ENCODE results near the gene OSMR.
"Not testable (repeated sequence)": the region's sequence is repeated elsewhere in the genome, so short reads cannot be mapped to it uniquely, and the experiment has no call there.

Gene OSMR

DNA sequence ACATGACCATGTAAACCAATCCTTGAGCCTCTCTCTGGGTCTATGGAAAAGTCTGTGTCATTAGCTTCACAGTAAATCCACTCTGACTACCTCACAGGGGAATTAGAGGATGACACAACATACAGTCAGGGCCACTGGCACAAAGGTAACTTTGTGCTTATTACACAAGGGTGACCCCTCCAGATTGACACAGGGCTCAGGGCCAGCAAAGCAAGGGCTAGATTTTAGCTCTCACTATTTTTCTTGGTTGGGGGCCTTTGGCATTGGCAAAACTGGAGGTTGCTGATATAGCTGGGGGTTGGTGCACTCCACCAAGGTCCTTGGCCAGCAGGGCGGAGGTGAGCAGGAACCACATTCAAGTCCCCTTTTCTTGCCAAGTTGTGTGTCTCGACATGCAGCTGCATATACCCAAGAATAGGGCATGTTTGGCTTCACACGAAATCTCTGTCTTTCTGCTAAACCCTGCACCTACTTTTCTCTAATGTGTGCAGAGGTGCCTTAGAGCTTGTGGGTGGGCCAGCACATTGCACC lies 15.2 kb upstream of the OSMR start:
- no peak for DNase-seq (ENCODE audit: low spot score)
- FAIRE-seq = no peak

DNA sequence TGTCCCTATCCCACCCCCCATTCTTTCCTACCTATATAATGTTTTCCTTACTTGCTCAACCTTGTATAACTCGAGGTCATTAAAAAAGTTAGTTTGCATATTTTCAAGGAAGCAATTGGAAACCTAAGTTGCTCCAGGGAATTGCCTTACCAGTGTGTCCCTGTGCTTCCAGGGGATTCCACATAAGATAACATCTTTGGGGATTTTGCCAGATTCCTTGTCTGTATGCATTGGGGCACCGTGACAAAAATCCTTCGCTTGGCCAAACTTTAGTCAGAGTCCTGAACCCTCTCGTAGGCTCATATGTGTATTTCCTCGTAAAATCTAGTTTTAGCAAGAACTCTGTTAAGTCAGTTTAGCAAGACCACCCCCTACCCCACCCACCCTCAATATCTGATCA lies 14.7 kb upstream of the OSMR start:
- DNase-seq (ENCODE audit: low spot score) (no peak), FAIRE-seq (no peak)

DNA sequence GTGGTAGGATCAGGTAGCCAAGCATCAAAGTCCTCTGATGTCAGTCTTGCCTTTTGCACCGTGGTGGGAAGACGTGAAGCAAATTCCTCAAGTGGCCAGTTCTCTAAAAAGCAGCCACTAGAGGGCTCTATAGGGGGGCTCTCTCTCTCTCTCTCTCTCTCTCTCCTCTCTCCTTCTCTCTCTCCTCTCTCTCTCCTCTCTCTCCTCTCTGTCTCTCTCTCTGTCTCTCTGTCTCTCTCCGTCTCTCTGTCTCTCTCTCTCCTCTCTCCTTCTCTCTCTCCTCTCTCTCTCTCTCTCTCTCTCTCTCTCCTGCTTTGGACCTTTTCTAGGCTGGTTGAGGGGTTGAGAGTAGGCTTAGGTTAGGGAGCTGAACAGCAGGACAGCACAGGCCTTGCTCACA lies 13.9 kb upstream of the OSMR start:
- DNase-seq (ENCODE audit: low spot score) (peak; percentile 27), FAIRE-seq (no peak)

DNA sequence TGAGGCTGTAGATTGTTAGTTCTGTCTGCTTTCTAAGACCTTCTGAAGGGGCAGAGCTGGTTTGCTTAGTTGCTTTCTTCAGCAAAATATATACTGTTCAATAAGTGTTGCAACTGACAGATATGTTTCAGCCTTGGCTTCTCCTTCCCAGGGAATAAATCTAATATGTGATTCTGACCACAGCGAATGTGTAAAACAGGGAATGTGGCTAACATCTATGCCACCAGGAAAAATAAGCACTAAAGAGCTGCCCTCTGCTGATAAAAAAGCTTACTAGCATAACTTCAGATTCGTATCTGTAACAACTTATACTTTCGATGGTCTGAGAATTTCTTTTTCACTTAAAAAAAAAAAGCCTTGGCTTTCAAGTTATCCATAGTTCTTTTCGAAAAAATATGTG lies 13.0 kb upstream of the OSMR start:
- FAIRE-seq (no peak), DNase-seq (ENCODE audit: low spot score) (no peak)

DNA sequence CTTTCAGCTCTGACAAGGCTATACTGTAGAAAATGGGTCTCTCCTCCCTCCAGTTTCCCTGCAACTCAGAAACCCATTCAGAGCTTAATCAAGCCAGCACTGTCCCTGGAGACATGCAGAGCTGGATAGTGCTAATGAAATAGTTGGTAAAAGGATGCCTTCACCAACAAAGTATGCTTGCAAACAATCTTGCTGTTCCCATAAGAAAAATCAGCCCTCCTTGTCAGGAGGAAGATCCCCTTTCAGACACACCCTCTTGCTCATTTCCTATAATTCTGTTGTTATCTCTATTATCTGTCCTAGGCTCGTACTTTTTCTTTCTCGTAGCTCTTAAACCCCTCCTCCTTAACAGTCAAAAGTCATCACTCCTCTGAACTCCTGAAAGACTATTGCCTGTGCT lies 9.9 kb upstream of the OSMR start:
- DNase-seq (ENCODE audit: low spot score) = no peak
- no peak for FAIRE-seq

DNA sequence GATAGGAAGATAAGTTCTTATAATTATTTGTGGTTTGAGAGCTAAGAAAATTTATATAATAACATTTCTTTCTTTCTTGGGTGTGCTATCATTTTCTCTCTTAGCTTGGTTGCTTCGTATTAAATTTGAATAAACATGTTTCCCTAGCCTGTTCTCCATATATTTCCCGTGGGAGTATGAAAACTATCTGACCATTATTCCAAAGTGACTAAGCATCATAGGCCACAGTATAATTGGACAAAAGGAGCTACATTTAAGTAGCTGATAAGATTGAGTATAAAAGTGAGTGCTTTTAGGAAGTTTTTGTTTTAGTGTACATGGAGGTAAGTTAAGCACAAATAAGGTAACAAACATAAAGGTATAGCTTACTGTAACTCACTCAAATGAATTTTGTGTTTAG lies 8.4 kb upstream of the OSMR start:
- FAIRE-seq = peak; percentile 30
- no peak for DNase-seq (ENCODE audit: low spot score)

DNA sequence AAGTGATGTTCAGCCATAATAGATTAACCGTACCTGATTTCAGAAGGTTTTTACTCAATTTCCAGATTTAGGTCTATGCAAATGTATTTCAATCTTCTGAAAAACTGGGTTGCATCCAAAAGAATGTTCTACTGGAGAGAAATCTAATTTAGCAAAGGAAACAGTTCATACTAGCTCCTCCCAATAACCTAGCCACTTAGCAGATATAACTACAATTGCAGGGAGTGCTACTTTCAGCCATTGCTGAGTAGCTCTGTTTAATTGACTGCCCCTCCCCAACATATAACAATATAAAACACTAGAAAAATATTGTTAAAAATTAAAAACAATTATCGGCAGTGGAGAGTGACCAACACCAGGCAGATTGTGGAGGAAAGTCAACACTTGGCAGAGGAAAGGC lies 7.9 kb upstream of the OSMR start:
- FAIRE-seq = no peak
- no peak for DNase-seq (ENCODE audit: low spot score)

DNA sequence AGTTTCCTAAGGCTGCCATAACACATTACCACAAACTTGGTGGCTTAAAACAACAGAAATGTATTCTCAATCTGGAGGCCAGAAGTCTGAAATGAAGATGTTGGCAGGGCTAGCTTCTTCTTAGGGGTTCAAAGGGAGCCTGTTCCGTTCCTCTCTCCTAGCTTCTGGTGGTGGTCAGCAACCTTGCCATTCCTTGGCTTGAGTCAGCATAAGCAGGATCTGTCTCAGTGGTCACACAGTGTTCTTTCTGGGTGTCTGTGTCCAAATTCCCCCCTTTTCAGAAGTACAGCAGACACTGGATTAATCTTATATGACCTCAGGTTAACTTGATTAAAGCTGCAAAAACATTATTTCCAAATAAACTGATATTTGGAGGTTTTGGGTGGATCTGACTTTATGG lies 2.1 kb upstream of the OSMR start:
- FAIRE-seq (no peak), DNase-seq (ENCODE audit: low spot score) (no peak)

DNA sequence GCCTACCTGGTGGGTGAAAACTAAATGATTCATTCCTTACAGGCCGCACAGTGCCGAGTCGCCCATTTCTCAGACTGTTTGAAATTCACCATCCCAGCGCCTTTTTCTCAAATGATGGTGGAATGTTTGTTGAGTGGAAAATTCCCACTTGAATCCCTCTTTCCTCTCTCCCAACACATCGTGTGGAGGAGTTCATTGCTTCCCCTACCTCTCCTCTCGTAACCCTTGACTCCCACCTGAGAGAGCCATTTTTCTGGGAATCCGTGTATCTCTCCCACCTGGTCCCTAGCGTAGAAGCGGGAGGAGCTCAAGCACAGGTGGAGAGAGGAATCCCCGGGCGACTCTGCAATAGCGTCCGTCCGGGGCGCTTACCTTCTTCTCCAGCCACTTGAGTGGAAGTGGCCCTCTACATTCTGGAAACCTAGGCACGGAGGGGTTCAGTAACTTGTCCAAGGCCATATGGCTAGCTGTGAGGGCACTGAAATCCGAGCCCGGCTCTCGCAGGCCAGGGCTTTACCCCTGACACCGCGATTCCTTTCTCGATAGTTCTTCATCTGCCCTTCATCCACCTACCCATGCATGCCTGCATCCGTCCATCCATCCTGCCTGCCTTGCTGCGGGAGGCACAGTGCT lies 683 bp downstream of the OSMR start:
- DNase-seq (ENCODE audit: low spot score) (peak; percentile 29), FAIRE-seq (no peak)

DNA sequence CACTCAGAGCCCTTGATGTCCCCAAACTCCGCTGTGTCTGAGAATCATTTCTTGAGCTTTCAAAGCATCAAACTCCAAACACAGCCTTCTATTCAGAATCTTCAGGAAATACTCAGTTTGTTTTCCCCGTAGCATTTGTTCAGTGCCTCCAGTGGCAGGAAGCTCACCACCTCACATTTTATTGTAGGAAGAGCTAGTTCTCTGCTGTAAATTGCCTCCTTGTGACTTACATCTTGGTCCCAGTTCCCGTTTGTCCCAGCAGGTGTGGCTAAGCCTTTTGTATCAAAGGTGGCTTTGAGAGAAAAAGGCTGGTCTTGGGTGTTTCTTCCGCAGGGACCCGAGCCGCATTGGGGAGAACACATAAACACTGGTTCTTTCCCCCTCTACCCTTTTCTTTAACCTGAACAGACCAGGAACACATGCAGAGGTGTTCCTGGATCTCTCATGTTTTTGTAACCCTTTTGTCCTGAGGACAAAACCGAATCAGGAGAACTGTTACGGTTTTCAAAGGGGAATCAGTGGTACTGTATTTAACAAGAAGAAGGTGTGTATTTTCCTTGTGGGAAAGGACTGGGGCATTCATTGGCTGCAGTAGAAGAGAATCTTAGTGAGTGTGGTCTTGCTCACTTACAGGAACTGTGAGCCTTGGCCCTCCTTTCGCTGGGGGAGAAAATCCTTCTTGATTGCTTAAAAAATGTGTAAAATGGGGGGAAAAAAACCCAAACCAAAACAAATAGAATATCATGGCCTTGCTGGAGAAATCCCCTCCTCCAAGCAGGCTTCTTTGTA lies 1.9 kb downstream of the OSMR start:
- FAIRE-seq = peak; percentile 45
- peak; percentile 46 for DNase-seq (ENCODE audit: low spot score)

DNA sequence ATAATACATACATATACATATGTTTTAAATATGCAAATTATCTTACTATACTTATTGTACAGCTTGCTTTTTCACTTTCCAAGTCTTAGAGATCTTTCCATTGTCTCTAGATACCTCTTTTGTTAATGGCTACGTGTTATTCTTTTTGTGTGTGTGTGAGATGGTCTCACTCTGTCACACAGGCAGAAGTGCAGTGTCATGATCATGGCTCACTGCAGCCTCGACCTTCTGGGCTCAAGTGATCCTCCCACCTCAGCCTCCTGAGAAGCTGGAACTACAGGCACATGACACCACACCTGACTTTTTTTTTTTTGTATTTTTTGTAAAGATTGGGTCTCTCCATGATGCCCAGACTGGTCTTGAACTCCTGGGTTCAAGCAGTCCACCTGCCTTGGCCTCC lies 2.8 kb downstream of the OSMR start:
- FAIRE-seq (no peak), DNase-seq (ENCODE audit: low spot score) (no peak)

DNA sequence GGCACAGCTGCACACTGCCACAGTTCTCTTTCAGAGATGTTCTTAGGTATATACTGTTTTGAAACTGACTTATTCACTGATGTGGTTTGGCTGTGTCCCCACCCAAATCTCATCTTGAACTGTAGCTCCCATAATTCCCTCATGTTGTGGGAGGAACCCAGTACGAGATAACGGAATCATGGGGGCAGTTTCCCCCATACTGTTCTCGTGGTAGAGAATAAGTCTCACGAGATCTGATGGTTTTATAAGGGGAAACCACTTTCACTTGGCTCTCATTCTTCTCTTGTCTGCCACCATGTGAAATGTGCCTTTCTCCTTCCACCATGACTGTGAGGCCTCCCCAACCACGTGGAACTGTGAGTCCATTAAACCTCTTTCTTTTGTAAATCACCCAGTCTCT lies 5.8 kb downstream of the OSMR start:
- not testable (repeated sequence) for FAIRE-seq; DNase-seq (ENCODE audit: low spot score)

DNA sequence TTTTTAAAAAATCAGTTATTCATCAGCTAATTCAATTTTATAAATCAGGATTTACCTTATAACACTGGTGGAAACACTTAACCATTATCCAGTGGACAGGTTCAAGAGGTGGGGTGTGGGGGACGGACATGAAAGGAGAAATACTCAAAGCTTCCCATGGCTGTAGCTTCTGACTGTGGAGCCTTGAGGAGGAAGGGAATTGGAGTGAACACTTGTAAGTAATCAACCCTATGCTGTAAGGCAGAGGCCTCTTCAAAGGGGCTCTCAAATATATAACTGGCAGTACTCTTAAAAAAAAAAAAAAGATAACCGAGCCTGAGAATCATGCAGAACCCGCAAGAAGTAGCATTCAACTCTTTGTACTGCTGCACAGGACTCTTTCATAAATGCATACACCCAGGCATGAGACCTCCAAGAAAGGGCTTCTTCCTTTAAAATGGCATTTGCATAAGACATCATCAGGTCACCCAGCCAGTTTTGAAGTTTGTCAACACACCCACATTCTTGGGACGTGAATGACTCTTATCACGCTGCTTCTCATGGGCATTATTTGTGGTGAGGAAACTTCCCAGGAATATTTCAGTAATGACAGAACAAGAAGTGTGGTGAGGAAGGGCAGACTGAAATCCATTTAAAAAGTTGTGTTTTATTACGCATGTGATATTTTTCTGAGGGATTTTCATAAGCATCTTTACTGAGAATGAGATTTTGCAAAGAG lies 8.1 kb downstream of the OSMR start:
- peak; percentile 92 for DNase-seq (ENCODE audit: low spot score)
- FAIRE-seq = peak; percentile 99

DNA sequence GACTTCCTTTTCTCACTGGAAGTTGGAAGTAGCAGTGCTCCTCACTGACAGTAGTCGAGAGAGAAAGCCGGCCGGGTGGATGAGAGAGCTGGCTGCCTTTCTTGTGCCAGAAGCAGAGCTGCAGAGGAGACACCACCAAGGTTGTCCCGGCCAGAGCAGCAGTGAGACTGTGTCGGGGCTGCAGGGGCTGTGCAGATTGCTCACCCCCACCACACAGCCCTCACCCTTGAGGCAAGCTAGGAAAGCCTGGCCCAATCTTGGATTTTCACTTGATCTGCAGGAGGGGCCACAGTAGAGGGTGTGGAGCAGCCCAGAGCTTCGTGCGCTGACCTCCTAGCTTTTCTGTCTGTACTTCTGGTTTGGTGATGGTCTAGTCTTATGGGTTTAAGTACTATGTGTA lies 9.1 kb downstream of the OSMR start:
- DNase-seq (ENCODE audit: low spot score) = no peak

DNA sequence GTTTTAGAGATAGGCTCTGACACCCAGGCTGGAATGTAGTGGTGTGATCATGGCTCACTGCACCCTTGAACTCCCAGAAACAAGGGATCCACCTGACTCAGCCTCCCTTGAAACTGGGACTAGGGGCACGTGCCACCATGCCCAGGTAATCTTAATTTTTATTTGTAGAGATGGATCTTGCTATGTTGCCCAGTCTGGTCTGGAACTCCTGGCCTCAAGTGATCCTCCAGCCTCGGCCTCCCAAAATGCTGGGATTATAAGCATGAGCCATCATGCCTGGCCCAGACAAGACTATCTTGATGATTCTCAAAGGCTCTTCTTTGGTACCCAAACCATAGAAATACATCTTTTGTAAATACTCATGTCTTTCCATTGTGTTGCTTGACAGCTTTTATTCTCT lies 10.8 kb downstream of the OSMR start:
- DNase-seq (ENCODE audit: low spot score) = no peak

More for the DNA sequence above, 9.1 kb downstream of the OSMR start:
- FAIRE-seq = no peak

DNA sequence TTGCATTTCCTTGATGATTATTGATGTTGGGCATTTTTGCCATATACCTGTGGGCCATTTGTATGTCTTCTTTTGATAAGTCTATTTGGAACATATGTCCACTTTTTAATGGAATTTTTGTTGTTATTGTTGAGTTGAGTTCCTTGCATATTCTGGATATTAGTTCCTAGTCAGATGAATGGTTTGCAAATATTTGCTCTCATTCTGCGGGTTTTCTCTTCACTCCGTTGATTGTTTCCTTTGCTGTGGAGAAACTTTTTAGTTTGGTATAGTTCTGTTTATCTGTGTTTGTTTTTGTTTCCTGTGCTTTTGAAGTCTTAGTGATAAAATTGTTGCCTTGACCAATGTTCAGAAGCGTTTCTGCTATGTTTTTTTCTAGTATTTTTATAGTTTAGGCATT lies 13.0 kb downstream of the OSMR start:
- FAIRE-seq (no peak), DNase-seq (ENCODE audit: low spot score) (no peak)

More for the DNA sequence above, 10.8 kb downstream of the OSMR start:
- no peak for FAIRE-seq

DNA sequence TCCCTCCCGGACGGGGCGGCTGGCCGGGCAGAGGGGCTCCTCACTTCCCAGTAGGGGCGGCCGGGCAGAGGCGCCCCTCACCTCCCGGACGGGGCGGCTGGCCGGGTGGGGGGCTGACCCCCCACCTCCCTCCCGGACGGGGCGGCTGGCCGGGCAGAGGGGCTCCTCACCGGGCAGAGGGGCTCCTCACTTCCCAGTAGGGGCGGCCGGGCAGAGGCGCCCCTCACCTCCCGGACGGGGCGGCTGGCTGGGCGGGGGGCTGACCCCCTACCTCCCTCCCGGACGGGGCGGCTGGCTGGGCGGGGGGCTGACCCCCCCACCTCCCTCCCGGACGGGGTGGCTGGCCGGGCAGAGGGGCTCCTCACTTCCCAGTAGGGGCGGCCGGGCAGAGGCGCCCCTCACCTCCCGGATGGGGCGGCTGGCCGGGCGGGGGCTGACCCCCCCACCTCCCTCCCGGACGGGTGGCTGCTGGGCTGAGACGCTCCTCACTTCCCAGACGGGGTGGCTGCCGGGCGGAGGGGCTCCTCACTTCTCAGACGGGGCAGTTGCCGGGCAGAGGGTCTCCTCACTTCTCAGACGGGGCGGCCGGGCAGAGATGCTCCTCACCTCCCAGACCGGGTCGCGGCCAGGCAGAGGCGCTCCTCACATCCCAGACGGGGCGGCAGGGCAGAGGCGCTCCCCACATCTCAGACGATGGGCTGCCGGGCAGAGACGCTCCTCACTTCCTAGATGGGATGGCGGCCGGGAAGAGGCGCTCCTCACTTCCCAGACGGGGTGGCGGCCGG lies 16.4 kb downstream of the OSMR start:
- not testable (repeated sequence) for FAIRE-seq; DNase-seq (ENCODE audit: low spot score)

DNA sequence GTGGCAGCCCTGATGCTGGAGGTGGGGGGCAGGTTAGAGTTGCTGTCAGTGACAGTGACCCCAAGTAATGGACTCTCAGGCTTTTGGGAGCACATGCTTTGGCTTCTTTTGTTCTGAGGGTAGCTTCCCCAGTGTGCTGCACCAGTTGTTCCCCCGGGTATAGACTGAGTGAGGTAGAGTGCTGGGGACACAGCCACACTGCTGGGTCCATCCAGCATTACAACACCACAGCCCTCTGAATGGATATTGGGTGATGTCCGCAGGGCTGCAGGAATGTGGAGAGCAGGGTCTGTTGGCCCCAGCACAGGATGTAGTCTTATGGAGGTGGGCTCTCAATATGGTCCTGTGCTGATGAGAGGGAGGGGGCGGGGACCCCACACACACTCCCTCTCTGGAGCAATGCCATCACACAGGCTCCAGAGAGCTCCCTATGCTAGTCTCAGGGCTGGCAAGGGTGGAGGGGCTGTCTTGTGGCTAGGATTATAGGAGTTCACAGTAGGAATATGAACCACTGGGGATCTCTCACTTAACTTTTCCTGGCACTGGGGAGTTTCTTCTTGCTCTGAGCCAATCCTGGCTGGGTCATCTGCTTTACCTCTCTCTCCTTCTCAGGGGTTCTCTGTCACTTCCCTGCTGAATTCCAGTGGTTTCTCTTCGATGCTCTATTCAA lies 20.7 kb downstream of the OSMR start:
- DNase-seq (ENCODE audit: low spot score) (peak; percentile 52), FAIRE-seq (peak; percentile 64)

DNA sequence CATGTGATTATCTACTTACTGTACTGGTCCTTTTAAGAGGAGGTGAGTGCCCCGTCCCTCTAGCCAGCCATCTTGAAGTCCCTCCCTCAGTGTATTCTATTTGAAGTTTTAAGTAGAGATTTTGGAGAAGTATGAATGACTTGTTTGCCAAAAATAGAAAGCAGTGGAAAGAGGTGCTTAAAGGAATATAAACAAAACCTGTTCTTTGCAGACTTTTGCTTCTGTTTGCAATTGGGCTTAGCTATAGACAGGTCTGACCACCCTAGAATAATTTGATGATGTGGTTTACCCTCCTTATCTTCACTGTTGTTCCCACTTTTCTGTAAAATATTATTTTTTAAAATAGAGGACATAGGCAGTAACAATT lies 21.2 kb downstream of the OSMR start:
- DNase-seq (ENCODE audit: low spot score) (no peak), FAIRE-seq (no peak)

DNA sequence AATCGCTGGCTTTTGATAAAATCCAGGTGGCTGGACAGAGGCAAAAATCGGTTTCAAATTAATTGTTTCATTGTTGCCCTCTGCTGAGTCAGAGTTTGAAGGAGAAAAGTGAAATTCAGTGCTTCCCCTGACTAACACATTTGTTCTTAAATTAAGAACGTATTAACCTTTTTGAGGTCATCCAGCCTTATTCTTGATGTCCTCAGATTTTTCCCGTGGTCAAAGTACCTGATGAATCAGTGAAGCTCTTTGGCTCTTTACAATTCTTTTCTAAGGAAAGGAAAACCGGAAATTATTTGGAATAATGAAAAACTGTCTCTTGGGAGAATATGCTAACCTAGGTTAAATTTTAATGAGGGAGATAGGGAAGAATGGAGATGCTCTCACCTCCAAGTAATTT lies 21.6 kb downstream of the OSMR start:
- FAIRE-seq (peak; percentile 90), DNase-seq (ENCODE audit: low spot score) (peak; percentile 41)

DNA sequence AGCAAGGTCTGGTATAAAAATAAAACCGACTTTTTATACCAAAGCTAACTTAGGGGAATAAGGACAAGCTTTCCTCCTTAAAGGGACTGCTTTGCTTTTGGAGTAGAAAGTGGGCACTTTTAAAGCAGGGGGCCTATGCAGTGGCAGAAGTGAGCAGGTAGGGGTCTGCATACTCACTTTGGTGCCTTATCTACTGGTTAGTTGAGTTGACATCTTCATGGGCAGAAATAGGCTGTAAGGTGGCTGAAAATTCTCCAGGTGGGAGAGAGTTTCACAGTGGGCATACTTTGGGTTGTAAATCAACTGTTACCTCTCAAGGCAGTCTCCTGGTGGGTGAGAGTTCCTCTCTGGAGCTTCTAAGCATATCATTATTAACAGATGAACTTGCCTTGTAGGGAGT lies 24.8 kb downstream of the OSMR start:
- no peak for FAIRE-seq
- no peak for DNase-seq (ENCODE audit: low spot score)

All from RCC 7860 (cell line).